ENCODE measurements around the gene RCAN2.

DNA sequence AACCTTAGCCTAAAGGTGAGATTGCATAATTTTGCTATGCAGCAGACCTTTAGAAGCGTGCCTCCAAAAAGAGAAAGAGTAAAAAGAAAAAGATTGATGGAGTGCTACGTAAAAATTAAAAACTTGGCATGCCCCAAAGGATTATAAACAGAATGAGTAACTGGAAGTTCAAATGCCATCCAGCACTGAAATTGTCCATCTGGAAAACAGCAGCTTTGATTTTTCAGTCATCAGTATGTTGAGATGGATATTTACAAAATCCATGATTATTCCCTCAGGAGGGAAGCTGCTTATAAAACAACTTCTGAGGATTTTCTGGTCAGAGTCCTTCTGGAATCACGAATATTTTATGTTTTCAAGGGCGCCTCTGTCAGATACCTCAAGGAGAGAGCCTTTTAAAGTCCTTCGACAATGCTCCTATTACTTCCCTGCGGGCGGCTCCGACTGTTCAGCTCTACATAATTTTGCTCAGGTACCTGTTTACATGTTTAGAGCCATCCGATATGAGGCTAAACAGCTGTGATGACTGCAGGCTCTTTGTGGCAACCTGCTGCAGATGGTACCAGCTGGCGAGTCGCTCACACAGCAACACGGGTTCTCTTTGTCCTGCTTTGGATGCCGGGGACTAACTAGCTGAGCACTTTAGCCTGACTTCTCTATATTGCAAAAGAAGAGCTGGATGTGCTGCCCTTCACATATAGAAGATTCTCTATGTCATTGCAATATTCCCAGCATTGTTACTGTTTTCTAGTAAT is 83.3 kb downstream of the RCAN2 start:
- TF ChIP-seq GABPA (IDR thresholded peaks at IDR 0.05; ENCODE audit: low read depth) (no peak), POLR2AphosphoS5 (IDR thresholded peaks at IDR 0.05; ENCODE audit: low read depth) (no peak)
- TF ChIP-seq, protein P1, sequence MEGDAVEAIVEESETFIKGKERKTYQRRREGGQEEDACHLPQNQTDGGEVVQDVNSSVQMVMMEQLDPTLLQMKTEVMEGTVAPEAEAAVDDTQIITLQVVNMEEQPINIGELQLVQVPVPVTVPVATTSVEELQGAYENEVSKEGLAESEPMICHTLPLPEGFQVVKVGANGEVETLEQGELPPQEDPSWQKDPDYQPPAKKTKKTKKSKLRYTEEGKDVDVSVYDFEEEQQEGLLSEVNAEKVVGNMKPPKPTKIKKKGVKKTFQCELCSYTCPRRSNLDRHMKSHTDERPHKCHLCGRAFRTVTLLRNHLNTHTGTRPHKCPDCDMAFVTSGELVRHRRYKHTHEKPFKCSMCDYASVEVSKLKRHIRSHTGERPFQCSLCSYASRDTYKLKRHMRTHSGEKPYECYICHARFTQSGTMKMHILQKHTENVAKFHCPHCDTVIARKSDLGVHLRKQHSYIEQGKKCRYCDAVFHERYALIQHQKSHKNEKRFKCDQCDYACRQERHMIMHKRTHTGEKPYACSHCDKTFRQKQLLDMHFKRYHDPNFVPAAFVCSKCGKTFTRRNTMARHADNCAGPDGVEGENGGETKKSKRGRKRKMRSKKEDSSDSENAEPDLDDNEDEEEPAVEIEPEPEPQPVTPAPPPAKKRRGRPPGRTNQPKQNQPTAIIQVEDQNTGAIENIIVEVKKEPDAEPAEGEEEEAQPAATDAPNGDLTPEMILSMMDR (IDR thresholded peaks at IDR 0.05; ENCODE audit: insufficient read depth, low read length): no peak

All from HL-60 (cell line).